OCI-LY7 (cell line): ENCODE measurements around the gene CES4A.

Experiments
- CTCF ChIP-seq: fragments of 200-600 bp; sonication (generic); conservative IDR thresholded peaks from 2 replicates; pipeline ENCODE4 v1.5.1; 2014; ENCODE audit warnings: mild to moderate bottlenecking, antibody characterized with exemption, low read length, moderate library complexity, mixed read lengths
- EZH2phosphoT487 ChIP-seq: fragments of 200-600 bp; sonication (generic); IDR thresholded peaks from 2 replicates; pipeline ENCODE4 v1.6.1; 2018; ENCODE audit warnings: low read depth, borderline replicate concordance, mild to moderate bottlenecking, mixed run types, antibody characterized with exemption, low read length, moderate library complexity, mixed read lengths

GRCh38 chr16:67039260-67040020 is 51.1 kb downstream of the CES4A start:
- TF ChIP-seq CTCF, result no peak
- no peak for TF ChIP-seq EZH2phosphoT487
